Mammary epithelial cell (primary cell): ENCODE data around the gene PRF1.

Experiments
- EZH2 ChIP-seq: IDR thresholded peaks from 2 replicates; pipeline ENCODE4 v1.6.1; 2012; ENCODE audit warnings: low read length, inconsistent platforms, borderline replicate concordance
- TF ChIP-seq, protein P1 (sequence below), 2 donors: IDR thresholded peaks in 1 of 2; conservative IDR thresholded peaks in 1 of 2; 2 replicates each; pipeline ENCODE4 v1.5.1; 2011 to 2012; ENCODE audit warnings: inconsistent platforms in 2 of 2, low read length in 2 of 2, mild to moderate bottlenecking in 2 of 2, control low read depth in 1 of 2, low read depth in 1 of 2; ENCODE audit not compliant: insufficient read depth in 1 of 2; ENCODE audit errors: extremely low read depth in 1 of 2

DNA sequence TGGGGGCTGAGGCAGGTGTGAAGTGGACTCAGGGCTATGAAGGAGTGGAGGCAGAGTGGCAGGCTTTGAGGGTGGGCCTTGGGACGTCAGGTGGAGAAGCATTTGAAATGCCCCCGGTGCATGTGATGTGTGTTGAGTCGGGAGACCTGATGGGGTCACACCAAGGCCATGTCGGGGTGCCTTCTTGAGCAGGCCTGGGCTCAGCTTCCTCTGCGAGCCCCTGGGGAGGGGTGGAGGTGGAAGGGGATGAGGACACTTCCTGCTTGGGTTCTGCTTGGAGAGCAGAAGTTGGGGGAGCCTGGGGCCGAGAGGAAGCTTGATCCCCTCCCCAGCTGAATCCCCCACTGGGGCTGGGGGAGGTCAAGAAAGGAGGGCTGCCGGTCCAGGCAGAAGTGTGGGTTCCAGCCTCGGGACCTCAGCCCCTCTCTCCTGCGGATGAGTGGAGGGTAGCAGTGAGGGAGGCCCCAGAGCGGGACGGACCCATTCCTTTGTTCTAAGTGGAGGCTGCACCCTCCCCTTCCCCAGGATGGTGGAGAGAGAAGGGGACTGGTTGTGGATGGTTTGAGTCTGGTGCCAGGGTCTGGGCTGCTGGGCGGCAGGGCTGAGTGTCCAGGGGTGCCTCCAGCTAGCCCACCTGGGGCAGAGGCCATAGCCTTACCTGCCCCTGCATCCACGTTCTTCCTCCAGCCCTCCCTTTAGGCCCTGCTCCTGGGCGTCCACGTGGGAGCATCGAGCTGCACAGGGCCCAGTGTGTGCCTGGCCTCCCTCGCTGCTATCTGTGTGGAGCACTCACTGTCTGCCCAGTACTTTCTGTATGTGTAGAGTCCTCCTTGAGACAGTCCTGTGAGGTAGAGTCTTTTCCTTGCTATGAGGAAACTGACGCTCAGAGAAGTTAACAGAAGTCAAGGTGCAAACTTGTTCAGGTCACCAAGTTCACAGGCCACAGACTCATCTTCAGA lies 36.7 kb downstream of the PRF1 start:
- TF ChIP-seq, protein P1, sequence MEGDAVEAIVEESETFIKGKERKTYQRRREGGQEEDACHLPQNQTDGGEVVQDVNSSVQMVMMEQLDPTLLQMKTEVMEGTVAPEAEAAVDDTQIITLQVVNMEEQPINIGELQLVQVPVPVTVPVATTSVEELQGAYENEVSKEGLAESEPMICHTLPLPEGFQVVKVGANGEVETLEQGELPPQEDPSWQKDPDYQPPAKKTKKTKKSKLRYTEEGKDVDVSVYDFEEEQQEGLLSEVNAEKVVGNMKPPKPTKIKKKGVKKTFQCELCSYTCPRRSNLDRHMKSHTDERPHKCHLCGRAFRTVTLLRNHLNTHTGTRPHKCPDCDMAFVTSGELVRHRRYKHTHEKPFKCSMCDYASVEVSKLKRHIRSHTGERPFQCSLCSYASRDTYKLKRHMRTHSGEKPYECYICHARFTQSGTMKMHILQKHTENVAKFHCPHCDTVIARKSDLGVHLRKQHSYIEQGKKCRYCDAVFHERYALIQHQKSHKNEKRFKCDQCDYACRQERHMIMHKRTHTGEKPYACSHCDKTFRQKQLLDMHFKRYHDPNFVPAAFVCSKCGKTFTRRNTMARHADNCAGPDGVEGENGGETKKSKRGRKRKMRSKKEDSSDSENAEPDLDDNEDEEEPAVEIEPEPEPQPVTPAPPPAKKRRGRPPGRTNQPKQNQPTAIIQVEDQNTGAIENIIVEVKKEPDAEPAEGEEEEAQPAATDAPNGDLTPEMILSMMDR (conservative IDR thresholded peaks at IDR 0.05 in 1 of 2, IDR thresholded peaks at IDR 0.05 in 1 of 2; ENCODE audit: extremely low read depth in 1 of 2, insufficient read depth in 1 of 2, low read depth in 1 of 2, low read length in 2 of 2): no peak
- no peak for TF ChIP-seq EZH2
